Ramos (cell line): ENCODE data around the gene APOBR.
"Not testable (repeated sequence)": the region's sequence is repeated elsewhere in the genome, so short reads cannot be mapped to it uniquely, and the experiment has no call there.

Source experiments
- in situ Hi-C: fragments of 300-500 bp; cut with MboI; formaldehyde crosslinking; loops from one replicate; pipeline ENCODE4 v1.14.3; 2022; ENCODE audit warnings: low sequenced_read_pairs; ENCODE audit not compliant: unreplicated experiment

Gene APOBR, protein sequence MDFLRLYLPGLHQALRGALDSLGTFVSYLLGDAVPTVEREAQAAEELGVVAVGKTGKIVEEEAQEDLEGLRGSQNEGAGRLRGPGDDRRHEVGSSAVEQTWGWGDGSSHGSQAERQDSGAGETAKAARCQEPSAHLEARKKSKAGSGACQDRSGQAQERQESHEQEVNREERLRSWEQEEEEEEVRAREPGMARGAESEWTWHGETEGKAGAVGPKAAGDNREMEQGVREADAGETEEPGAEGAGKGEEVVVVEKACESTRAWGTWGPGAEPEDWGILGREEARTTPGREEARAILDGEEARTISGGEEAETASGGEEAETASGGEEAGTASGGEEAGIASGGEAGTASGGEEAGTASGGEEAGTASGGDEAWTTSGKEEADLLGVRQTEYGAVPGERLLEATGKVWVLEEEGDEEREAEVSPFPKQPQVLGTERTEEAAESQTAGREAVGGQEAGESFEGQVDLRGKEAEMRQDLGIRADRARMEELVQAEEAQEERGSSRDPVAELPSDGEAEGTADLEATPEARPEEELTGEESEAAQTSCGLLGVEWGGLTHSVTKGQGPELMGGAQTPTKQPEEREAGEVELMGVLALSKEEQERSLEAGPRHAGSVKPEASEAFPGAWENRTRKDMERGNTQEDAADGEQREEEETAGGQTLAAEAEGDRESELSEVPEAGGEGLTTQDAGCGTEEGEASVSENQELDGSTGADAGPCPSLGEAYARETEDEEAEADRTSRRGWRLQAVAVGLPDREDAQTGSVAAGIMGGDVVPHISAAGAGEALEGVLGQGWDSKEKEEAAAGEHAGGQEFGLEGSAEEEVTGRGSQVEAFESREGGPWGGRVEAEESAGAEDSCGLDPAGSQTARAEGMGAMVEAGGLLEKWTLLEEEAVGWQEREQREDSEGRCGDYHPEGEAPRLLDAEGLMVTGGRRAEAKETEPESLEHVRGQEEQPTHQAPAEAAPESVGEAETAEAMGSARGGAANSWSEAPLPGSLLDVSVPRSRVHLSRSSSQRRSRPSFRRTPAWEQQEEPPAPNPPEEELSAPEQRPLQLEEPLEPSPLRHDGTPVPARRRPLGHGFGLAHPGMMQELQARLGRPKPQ

DNA sequence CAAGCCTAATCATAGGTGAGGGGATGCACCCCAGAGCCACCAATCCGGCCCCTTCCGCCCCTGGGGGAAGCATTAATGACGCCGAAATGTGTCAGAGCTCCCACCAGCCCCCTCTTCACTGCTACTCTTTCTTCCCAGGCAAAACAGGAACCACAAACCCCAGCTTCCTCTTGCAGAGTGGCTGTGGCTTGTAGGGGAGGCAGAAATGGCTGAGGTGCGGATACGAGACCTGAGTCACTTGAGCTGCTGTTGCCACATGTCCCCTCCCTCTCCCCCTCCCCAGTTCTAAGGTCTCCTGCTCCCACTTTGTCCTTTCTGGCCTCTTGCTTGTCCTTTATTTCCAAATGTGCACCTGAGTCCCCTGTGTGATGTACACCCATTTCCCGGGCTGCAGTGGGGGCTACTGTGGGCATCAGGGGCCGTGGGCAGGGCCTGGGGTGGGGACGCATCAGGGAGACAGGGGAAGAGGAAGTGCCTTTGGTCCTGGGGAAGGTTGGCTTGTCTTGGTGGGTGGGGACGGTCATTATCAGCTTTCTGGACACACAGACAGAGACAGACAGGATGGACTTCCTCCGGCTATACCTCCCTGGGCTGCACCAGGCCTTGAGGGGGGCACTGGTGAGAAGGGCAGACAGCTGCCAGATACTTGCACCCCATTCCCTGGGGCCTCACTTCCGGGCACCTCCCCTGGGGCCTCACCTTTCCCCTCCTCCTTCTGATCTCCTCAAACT, at the start of gene APOBR:
APOBR (plus strand) TSS at position 523 of the 731 bp plus-strand sequence; CDS start at position 562, 39 bp downstream.
- in situ Hi-C loops, result no loop called here

DNA sequence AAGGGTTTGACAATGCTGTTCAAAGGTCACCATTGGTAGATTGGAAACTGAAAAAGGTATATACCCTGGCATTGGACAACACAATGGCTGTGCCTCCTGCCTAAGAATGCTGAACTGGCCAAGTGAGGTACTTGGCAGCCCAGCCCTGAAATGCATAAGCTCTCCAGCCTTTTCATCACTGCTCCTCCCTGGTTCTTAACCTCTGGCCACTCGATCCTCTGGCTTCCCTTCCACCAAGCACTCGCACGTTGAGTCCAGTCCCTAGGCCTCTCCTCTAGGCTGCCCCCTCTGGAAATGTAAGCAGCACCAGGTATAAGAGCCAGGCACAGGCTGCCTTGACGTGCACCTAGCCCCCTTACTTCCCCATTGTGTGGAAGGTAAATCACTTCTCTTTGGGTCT, 48.1 kb upstream of the APOBR start:
- in situ Hi-C loops, result not testable (repeated sequence)

DNA sequence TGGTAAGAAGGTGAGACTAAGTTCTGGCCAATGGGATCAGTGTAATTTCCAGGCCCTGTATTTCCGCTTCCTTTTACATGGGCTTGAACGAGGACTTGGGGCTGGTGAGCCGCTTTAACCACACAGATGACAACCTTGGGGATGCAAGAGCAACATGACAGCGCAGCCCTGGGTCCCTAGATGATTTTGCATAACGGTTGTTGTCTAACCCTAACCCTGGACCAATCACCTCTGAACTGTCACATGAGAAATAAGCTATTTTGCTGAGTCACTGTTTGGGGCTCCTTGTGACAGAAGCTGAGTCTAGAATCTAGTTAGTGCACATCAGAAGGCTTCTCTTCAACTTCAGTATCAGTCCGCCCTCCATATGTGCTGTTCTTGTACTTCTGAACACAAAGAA, 47.4 kb upstream of the APOBR start:
- in situ Hi-C loops, result not testable (repeated sequence)

DNA sequence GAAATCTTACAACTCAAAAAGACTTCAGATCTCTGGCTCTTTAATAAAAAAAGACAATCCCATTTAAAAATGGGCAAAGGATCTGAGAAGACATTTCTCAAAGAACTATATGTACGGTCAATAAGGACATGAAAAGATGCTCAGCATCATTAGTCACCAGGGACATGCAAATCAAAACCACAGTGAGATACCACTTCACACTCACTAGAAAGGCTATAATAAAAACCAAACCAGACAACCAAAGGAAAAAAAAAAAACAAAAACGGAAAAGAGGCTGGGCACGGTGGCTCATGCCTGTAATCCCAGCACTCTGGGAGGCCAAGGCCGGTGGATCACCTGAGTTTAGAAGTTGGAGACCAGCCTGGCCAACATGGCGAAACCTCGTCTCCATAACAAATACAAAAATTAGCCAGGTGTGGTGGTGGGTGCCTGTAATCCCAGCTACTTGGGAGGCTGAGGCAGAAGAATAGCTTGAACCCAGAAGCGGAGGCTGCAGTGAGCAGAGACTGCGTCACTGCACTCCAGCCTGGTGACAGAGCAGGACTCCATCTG, 20.7 kb upstream of the APOBR start:
- in situ Hi-C loops, result no loop called here

DNA sequence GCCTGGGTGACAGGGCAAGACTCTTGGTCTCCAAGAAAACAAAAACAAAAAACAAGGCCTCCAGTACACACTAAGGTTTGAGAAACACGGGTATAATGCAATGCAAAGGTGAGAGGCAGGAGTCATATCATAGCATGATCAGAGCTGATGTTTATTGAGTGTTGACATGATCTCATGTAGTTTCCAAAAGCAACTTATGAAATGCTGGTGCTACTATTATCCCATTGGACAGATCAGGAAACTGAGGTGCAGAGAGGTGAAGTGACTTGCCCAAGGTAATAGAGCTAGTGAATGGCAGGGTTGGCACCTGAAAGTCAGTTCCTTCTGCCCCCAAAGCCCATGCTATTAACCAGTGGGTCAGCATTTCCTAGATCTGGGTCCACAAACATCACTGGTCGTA, 19.2 kb upstream of the APOBR start:
- in situ Hi-C loops, result no loop called here

DNA sequence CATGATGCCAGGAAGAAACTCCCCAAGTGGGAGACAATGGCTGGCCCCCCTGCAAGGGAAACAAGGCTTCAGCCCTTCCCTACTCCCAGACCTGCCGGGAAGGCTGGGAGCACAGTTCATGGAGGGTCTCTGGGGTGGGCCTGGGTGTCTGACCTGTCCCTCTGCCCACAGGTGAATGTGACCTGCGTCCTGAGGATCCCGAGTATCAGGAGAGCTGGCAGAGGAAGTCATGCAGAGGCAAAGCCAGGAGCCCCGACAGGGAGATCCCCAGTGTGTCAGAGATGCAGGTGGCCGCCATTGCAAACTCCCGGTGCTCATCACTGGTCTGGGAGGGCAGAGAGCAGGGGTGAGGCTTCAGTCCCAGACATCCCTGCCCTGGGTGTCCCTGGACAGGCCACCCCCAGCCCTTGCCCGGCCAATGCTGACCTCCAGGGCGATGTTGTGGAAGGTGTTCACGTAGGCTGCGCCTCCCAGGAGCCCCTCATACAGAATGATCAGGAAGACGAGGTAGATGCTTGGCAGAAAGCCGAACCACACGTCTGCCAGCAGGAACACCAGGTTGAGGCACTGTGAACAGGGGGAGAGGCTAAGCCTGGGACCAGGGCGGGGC, 17.0 kb upstream of the APOBR start:
- in situ Hi-C loops, result no loop called here

DNA sequence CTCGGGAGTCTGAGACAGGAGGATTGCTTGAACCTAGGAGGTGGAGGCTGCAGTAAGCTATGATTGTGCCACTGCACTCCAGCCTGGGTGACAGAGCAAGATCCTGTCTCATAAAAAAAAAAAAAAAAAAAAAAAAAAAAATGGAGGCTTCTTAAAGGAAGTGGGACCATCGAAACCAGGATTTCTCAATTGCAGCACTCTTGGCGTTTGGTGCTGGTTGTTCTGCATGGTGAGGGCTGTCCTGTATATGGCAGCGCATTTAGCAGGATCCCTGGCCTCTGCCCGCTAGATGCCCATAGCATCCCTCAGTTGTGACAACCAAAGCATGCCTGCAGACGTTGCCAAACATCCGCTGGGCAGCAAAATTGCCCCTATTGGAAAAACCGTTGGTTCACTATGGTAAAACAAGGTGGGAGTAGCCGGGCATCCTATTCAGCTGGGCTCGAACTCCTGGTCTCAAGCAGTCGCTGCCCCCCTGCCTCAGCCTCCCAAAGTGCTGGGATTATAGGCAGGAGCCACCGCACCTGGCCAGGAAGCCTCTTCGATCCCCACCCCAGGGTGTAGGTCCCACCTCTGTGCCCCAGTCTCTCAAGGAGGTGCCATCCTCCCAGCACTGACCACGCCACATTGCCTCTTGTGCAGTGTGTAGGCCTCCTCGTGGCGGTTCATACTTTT, 15.8 kb upstream of the APOBR start:
- in situ Hi-C loops, result no loop called here

DNA sequence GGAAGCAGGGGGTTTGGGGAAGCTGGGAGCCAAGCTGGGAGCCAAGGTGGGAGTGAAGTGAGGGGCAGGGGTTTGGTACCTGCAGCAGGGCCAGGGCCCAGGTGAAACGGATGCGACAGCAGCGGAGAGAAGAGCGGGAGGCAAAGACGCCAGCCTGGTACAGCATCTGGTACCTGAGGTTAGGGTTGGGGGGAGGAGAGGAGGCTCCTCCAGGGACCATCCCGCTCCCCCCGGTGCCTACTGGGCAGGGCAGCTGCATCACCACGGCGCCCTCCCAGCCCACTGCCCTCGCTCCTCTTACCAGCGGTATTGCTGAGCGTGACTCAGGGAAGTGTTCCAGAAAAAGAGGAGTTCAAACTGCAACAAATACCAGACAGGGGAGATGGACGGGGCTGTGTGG, 12.4 kb upstream of the APOBR start:
- in situ Hi-C loops, result no loop called here

DNA sequence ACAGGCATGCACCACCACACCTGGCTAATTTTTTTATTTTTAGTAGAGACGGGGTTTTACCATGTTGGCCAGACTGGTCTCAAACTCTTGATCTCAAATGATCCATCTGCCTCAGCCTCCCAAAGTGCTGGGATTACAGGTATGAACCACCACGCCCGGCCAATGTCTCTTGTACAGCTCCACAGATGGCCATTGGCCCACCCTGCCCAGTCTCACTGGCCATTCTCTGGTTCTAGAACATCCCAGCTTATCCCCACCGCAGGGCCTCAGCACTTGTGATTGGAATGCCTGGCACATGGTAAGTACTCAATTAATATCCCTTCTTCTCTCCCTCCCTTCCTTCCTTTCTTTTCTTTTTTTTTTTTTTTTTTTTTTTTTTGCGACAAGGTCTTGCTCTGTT, 11.1 kb upstream of the APOBR start:
- in situ Hi-C loops, result not testable (repeated sequence)

DNA sequence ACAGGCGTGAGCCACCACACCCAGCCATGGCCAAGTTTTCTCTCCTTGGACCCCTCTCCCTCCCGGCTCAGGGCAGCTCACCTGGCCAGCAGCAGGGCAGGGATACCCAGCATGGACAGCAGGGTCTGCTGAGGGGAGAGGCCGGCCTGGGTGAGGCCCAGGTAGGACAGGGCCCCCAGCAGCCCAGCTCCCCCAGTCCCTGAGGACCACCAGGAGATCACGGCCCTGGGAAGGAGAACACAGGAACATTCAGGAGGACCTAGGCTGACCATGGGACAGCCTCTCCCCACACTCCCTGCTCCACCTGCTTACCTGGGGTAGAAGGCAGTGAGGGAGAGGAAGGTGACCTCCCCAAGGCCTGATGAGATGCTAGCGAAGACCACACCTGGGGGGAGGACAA, 8.2 kb upstream of the APOBR start:
- in situ Hi-C loops, result no loop called here

DNA sequence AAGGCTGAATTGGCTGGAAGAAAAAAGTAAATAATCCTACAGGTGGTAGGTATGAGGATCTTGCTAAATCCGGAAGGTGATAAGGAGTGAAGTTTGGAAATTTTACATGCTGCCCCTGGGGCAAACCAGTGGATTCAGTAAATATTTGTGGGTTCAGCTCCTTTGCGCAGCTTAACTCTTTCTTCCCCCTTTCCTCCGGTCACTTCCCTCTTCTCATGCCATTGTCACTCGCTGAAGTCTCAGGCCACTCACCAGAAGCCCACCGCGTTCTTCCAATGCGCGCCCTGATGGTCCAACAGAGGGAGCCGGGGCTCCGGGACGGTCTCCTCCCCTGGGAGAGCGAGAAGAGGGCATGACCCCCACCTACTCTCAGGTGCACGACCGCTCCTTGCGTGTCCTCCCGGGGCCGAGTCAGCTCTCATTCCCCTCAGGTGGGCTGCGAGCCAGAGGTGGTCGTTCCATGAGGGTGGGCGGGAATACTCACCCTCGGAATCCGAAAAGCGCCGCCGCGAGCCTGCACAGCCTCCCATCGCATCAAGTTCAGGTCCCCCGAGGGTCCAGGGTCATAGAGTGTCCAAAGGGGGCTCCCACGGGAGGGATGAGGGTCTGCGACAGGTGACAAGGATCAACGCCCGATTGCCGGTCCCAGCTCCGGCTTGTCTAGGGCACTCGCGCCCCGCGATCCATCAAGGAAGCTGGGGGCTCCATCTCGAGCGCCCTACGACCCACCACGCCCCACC, 3.0 kb upstream of the APOBR start:
- in situ Hi-C loops, result no loop called here

DNA sequence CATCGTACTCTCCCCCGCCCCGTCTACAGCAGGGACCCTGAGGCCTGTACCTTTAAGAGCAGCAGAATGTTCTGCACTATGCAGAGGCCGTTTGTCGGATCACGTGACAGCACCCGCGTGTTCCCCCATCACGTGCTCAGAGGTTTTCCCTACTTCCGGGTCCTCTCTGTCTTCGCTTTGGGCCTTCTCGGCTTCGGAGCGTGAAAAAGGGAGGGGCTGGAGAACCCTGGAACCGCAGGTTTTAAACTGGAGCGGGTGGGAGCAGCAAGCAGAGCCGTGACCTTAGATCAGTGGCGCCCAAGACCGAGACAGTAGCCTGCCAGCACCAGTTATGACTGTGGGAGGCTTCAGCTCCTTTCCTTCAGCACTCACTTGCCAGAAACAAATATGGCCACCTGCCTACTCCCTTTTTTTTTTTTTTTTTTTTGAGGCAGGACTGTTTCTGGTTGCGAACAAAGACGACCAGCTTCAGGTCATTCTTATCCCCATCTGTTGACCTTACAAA, 2.4 kb upstream of the APOBR start, which contains the start of gene CLN3:
CLN3 (minus strand) TSS at position 105 of the 505 bp plus-strand sequence. CDS start 315 bp downstream, outside the sequence.
- in situ Hi-C loops, result no loop called here

DNA sequence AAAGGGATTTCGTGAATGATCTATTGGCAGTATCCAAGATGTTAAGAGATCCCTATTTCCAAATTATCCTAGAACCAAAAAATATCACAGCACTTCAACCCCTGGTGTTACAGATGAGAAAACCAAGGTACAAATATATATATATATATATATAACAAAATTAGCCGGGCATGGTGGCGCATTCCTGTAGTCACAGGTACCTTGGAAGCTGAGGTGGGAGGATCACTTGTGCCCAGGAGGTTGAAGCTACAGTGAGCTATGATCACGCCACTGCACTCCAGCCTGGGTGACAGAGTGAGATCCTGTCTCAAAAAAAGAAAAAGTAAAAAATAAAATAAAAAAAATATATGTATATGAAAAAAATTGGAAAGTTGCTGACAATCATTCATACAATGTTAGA, 1.9 kb upstream of the APOBR start:
- in situ Hi-C loops, result no loop called here

DNA sequence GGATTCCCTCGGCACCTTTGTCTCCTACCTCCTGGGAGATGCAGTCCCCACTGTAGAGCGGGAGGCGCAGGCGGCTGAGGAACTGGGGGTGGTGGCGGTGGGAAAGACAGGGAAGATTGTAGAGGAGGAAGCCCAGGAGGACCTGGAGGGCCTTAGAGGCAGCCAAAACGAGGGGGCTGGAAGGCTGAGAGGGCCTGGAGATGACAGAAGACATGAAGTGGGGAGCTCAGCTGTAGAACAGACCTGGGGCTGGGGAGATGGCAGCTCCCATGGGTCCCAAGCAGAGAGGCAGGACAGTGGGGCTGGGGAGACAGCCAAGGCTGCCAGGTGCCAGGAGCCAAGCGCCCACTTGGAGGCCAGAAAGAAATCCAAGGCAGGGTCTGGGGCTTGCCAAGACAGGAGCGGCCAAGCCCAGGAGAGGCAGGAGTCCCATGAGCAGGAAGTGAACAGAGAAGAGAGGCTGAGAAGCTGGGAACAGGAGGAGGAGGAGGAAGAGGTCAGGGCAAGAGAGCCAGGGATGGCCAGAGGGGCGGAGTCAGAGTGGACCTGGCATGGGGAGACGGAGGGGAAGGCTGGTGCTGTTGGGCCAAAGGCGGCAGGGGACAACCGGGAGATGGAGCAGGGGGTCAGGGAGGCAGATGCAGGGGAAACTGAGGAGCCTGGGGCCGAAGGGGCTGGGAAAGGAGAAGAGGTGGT, 803 bp downstream of the APOBR start:
- in situ Hi-C loops, result no loop called here

DNA sequence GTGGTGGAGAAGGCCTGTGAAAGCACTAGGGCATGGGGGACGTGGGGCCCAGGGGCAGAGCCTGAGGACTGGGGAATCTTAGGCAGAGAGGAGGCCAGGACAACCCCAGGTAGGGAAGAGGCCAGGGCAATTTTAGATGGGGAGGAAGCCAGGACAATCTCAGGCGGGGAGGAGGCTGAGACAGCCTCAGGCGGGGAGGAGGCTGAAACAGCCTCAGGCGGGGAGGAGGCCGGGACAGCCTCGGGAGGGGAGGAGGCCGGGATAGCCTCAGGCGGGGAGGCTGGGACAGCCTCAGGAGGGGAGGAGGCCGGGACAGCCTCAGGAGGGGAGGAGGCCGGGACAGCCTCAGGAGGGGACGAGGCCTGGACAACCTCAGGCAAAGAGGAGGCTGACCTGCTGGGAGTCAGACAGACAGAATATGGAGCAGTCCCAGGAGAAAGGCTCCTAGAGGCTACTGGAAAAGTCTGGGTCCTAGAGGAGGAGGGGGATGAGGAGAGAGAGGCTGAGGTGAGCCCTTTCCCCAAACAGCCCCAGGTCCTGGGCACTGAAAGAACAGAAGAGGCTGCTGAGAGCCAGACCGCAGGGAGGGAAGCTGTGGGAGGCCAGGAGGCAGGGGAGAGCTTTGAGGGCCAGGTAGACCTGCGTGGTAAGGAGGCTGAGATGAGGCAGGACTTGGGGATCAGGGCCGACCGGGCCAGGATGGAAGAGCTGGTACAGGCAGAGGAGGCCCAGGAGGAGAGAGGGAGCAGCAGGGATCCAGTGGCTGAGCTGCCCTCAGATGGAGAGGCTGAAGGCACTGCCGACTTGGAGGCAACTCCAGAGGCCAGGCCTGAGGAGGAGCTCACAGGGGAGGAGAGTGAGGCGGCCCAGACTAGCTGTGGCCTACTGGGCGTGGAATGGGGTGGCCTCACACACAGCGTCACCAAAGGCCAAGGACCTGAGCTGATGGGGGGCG, 1.6 kb downstream of the APOBR start:
- in situ Hi-C loops, result no loop called here

DNA sequence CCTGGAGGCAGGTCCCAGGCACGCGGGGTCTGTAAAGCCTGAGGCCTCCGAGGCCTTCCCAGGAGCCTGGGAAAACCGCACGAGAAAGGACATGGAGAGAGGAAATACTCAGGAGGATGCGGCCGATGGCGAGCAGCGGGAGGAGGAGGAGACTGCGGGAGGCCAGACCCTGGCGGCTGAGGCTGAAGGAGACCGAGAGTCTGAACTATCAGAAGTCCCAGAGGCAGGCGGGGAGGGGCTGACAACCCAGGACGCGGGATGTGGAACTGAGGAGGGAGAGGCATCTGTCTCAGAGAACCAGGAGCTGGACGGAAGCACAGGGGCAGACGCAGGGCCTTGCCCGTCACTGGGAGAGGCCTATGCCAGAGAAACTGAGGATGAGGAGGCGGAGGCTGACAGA, 2.4 kb downstream of the APOBR start:
- in situ Hi-C loops, result no loop called here
